Stimulated activated naive B cell treated with anti-CD40 and anti-IgM and Interleukin-4, amounts not matched to agents 10 μg/mL and 1 μg/mL and 100 μg/mL, for 72 hours (primary cell): Measurements from ENCODE around the gene SDS.

Experiments
- ATAC-seq, 2 donors: fragments of 150-1000 bp; cut with Tn5 transposase; replicated peaks; 2 replicates each; pipeline ENCODE4 v1.10.0; 2021; ENCODE audit warnings: moderate library complexity in 1 of 2
- DNase-seq: peaks from one replicate; pipeline ENCODE4 v3.0.0; 2021
- H3K27ac Mint-ChIP-seq: one replicate; pipeline ENCODE4 v1.8.0; 2022; ENCODE audit warnings: mild to moderate bottlenecking, mixed read lengths
- H3K27me3 Mint-ChIP-seq, 2 donors: one replicate each; pipeline ENCODE4 v1.8.0; 2022; ENCODE audit warnings: mixed read lengths in 2 of 2
- H3K36me3 Mint-ChIP-seq, 2 donors: one replicate each; pipeline ENCODE4 v1.8.0; 2022; ENCODE audit warnings: mixed read lengths in 2 of 2, mild to moderate bottlenecking in 1 of 2
- H3K4me1 Mint-ChIP-seq, 2 donors: one replicate each; pipeline ENCODE4 v1.8.0; 2022; ENCODE audit warnings: mixed read lengths in 2 of 2, mild to moderate bottlenecking in 1 of 2
- H3K4me3 Mint-ChIP-seq, 2 donors: one replicate each; pipeline ENCODE4 v1.8.0; 2022; ENCODE audit warnings: mild to moderate bottlenecking in 2 of 2, mixed read lengths in 2 of 2, moderate library complexity in 1 of 2
- H3K9me3 Mint-ChIP-seq, 2 donors: one replicate each; pipeline ENCODE4 v1.8.0; 2022; ENCODE audit warnings: mixed read lengths in 2 of 2, mild to moderate bottlenecking in 1 of 2

Gene SDS, protein sequence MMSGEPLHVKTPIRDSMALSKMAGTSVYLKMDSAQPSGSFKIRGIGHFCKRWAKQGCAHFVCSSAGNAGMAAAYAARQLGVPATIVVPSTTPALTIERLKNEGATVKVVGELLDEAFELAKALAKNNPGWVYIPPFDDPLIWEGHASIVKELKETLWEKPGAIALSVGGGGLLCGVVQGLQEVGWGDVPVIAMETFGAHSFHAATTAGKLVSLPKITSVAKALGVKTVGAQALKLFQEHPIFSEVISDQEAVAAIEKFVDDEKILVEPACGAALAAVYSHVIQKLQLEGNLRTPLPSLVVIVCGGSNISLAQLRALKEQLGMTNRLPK

DNA sequence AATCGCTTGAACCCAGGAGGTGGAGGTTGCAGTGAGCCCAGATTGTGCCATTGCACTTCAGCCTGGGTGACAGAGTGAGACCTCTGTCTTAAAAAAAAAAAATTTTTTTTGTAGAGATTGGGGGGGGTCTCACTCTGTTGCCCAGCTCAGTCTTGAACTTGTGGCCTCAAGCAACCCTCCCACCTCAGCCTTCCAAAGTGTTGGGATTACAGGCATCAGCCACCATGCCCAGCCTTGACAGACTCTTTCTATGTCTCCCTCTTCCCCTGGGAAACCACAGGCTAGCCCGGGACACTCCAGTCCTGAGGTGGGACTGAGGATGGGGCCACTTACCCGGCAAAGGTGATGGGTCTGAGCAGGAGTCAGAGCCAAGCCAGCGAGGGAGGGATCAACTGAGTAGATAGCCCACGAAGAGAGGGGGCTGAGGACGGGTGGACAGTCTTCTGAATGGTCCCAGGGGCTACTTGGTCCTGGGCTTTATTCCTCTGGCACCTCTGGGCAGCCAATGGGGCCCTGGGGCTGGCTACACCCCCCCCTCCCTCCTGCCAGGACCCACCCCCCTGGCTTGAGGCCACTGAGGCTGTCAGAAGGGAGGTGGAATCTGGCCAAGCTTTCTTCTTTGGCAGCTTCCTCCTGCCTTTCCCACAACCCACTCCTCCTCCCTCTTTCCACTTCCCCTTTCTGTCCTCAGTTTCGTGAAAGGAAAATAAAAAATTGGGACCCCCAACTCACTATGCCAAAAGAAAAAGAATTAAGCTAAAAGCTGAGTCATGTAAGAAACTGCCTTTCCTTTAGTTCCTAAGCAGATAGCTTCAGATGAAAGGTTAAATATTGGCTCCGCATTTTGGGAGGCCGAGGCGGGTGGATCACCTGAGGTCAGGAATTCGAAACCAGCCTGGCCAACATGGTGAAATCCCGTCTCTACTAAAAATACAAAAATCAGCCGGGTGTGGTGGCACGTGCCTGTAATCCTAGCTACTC, at the start of gene SDS:
SDS (minus strand) TSS at position 453 of the 981 bp plus-strand sequence. CDS start 4,179 bp downstream, outside the sequence.
- DNase-seq (no peak), ATAC-seq (no peak)
- H3K36me3 Mint-ChIP-seq: no peaks in the 10 kb centered on the region
- no peaks in the 10 kb centered on the region for H3K9me3 Mint-ChIP-seq
- no peak within 1 kb of the TSS for H3K27ac Mint-ChIP-seq
- peaks cover 15 to 30% of the 10 kb centered on the region in 2 donors for H3K27me3 Mint-ChIP-seq
- no peak within 1 kb of the TSS for H3K4me3 Mint-ChIP-seq
- H3K4me1 Mint-ChIP-seq: peaks cover 2 to 9% of the 10 kb centered on the region in 2 donors

DNA sequence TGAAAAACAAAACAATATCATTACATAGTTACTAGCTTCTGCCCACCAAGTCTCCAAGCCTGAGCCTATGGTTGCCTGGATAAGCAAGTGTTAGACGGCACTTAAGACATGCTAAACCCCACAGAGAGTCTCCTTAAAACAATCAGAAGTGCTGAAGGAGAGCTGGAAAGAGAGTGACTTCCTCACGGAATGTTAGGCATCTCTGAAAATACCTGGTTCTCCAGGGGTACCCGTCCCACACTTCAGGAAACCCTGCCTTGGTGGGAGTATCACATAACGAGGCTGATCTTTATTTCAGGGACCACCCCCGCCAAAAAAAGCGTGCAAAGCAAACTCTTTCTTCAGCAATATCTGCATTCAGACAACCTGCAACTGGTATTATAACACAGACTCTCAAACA, 49.6 kb upstream of the SDS start:
- Mint-ChIP-seq H3K36me3 (no peaks in the 10 kb centered on the region), H3K27me3 (peaks cover 27 to 31% of the 10 kb centered on the region in 2 donors), H3K27ac (no peak overlapping the region), H3K4me1 (peaks cover 0 to under 1% of the 10 kb centered on the region in 2 donors), H3K9me3 (no peaks in the 10 kb centered on the region), H3K4me3 (no peak overlapping the region)
- DNase-seq (no peak), ATAC-seq (no peak)

DNA sequence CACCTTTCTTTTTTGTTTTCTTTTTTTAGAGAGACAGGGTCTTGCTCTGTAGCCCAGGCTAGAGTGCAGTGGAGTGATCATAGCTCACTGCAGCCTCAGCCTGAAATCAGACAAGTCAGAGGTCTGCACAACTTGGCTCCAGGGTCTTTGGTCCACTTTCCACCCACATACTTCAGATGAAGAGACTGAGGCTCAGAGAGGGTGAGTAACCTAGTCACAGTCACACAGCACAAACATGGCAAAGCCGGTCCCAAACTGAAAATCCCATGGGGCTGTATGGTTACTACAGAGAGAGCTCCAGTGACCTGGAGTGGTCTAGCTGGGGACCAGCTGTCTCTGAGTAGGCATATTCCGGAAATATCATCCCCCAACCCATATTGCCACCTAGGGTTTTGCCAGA, 48.8 kb upstream of the SDS start:
- peaks cover 27 to 32% of the 10 kb centered on the region in 2 donors for H3K27me3 Mint-ChIP-seq
- no peak overlapping the region for H3K4me3 Mint-ChIP-seq
- H3K4me1 Mint-ChIP-seq: peaks cover 0 to 1% of the 10 kb centered on the region in 2 donors
- H3K27ac Mint-ChIP-seq: no peak overlapping the region
- H3K36me3 Mint-ChIP-seq: no peaks in the 10 kb centered on the region
- no peaks in the 10 kb centered on the region for H3K9me3 Mint-ChIP-seq
- DNase-seq: no peak
- ATAC-seq: no peak

- Mint-ChIP-seq H3K9me3 (peaks cover 4 to 5% of the 10 kb centered on the region in 2 donors), H3K4me3 (no peak overlapping the region), H3K27me3 (peaks cover 32 to 42% of the 10 kb centered on the region in 2 donors), H3K27ac (no peak overlapping the region), H3K36me3 (peaks cover 0 to 3% of the 10 kb centered on the region in 2 donors), H3K4me1 (peaks cover 0 to 1% of the 10 kb centered on the region in 2 donors)
- DNase-seq (no peak), ATAC-seq (no peak)
Measured at GRCh38 chr12:113449839-113450238, 46.2 kb upstream of the SDS start.

GRCh38 chr12:113449299-113449698, 45.6 kb upstream of the SDS start:
- Mint-ChIP-seq H3K9me3 (peaks cover 4 to 5% of the 10 kb centered on the region in 2 donors), H3K36me3 (peaks cover 0 to 3% of the 10 kb centered on the region in 2 donors), H3K4me3 (no peak overlapping the region), H3K27me3 (peaks cover 35 to 42% of the 10 kb centered on the region in 2 donors), H3K27ac (no peak overlapping the region), H3K4me1 (peaks cover 0 to 1% of the 10 kb centered on the region in 2 donors)
- no peak for ATAC-seq
- no peak for DNase-seq

DNA sequence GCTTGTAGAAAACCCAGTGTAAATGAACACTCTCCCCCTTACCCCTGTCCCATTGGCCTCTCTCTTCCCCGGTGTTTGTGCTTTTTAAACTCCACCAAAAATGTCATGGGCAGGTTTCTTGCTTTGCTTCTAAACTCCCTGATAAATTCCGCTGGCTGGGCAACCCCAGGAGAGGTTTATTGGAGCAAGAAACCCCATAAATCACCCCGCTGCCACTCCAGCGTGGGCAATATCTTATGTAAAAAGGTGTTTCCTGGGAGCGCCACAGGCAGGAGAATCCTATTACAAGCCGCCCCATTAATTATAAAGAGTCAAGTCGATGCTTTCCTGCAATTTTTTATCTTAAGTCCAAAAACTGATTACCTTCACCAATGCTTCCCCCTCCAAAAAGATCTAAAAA, 45.2 kb upstream of the SDS start:
- H3K4me1 Mint-ChIP-seq: peaks cover 0 to 1% of the 10 kb centered on the region in 2 donors

DNA sequence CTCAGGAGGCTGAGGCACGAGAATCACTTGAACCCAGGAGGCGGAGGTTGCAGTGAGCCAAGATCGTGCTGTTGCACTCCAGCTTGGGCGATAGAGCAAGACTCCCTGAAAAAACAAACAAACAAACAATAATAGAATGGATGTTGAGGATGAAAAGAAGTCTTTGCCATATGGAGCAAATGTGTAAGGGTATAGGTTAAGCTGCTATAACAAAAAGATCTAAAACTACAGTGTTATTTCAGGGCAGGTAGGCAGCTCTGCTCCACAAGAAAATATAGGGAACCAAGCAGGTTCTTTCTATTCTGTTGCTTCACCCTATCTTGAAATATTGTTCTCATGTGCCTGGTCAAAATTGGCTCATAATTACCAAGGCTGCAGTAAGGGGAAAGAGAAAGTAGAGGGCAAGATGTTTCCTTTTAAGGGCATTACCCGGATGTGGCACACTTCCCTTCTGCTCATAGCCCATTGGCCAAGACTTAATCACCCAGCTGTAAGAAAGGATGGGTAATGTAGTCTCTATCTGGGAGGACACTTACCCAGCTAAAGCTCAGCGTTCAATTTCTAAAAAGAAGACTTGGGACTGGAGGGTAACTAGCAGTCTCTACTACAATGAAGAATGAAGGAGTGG, 42.0 kb upstream of the SDS start:
- Mint-ChIP-seq H3K4me3 (no peak overlapping the region), H3K27ac (no peak overlapping the region)
- peak; percentile 57 to 70 for ATAC-seq

More for the DNA sequence above, 45.2 kb upstream of the SDS start:
- DNase-seq: no peak
- Mint-ChIP-seq H3K9me3 (peaks cover 4 to 5% of the 10 kb centered on the region in 2 donors), H3K27me3 (peaks cover 35 to 40% of the 10 kb centered on the region in 2 donors), H3K27ac (no peak overlapping the region), H3K36me3 (peaks cover 0 to 3% of the 10 kb centered on the region in 2 donors), H3K4me3 (no peak overlapping the region)
- no peak for ATAC-seq

DNA sequence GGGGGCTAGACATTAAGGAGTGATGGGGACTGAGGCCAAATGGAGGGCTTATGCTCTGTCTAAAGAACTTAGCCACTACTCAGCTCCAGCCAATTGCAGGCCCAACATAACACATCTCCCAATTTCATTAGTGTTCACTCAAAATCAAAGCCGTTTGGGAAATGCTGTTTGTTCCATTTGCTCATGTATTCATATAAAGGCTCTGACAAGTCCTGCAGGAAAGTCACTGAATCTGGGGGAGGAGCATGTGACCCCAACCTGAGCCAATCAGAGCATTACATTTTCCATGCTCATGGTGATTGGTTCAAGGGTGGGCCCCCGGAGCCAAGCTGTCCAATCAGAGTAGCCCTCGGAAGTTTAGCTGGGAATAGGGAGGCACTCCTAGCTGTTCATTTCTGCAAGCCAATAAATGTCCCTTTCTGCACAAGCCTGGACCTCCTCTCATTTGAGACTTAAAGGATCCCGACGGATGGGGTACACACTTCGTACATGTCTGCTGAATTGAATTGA, 39.4 kb upstream of the SDS start:
- ATAC-seq: no peak
- peaks cover 4 to 5% of the 10 kb centered on the region in 2 donors for H3K9me3 Mint-ChIP-seq
- H3K27me3 Mint-ChIP-seq: peaks cover 30 to 34% of the 10 kb centered on the region in 2 donors
- peaks cover 0 to 3% of the 10 kb centered on the region in 2 donors for H3K36me3 Mint-ChIP-seq
- no peak overlapping the region for H3K4me3 Mint-ChIP-seq
- no peaks in the 10 kb centered on the region for H3K4me1 Mint-ChIP-seq
- H3K27ac Mint-ChIP-seq: no peak overlapping the region
- DNase-seq: no peak

More for the DNA sequence above, 42.0 kb upstream of the SDS start:
- Mint-ChIP-seq H3K4me1 (peaks cover 0 to 1% of the 10 kb centered on the region in 2 donors), H3K27me3 (peaks cover 38 to 45% of the 10 kb centered on the region in 2 donors), H3K36me3 (peaks cover 0 to 3% of the 10 kb centered on the region in 2 donors), H3K9me3 (peaks cover 4 to 5% of the 10 kb centered on the region in 2 donors)
- no peak for DNase-seq

DNA sequence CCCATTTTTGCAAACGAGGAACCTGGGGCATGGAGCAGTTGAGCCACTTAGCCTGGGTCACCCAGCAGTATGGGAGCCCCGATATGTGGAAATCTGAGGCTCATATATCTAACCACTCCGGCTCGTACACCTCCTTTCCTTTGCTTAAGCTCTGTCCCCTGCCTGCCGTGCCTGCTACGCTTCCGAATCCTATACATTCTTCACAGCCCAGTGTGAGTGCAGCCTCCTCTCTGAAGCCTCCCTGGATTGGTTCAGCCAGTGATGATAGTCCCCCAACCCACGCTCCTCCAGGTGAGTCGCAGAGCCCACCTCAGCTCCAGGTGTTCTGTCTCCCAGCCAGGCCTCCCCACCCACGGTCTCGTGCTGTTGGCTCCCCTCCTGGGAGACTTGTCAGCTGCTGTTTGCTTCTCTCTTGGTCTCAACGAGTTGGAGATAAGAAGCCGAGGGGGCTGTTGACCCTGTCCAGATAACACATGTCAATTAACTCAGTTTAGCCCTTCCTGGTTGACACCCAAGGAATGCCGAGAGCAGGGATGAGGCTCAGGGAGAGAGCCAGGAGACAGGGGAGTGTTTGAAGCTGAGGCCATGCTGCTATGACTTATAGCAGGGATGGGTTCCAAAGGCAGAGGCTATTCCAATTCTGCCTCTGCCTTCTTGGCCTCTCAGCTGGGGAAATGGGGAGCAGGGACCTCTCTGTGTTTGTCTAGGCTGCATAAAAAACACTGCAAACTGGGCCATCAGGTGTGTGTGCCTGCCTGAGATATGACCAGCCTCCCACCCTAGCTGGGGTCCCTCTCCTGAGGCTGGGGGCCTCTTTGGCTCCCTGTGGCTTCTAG, 37.5 kb upstream of the SDS start:
- ATAC-seq (no peak), DNase-seq (no peak)
- H3K27me3 Mint-ChIP-seq: peaks cover 16 to 20% of the 10 kb centered on the region in 2 donors
- H3K9me3 Mint-ChIP-seq: peaks cover 4% of the 10 kb centered on the region in 2 donors
- no peak overlapping the region for H3K27ac Mint-ChIP-seq
- no peaks in the 10 kb centered on the region for H3K4me1 Mint-ChIP-seq
- peaks cover 0 to 3% of the 10 kb centered on the region in 2 donors for H3K36me3 Mint-ChIP-seq
- no peak overlapping the region for H3K4me3 Mint-ChIP-seq

DNA sequence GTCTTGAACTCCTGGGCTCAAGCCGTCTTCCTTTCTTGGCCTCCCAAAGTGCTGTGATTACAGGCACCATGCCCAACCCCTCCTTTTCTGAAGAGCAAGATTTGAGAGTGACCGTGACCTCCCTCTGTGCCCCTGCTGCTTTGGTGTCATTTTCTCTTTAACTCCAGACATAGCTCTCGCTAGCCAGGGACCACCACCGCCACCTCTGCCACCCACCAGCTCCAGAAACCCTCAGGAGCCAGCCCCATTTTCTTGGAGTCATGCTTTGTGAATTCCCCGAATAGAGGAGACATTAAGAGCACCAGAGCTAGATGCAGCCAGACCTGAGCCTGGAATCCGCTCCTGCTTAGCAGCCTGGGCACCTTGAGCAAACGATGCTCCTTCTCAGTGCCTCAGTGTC, 36.6 kb upstream of the SDS start:
- H3K4me1 Mint-ChIP-seq: no peaks in the 10 kb centered on the region
- no peak for DNase-seq
- H3K27me3 Mint-ChIP-seq: peaks cover 11 to 13% of the 10 kb centered on the region in 2 donors
- H3K27ac Mint-ChIP-seq: no peak overlapping the region
- H3K9me3 Mint-ChIP-seq: peaks cover 0 to under 1% of the 10 kb centered on the region in 2 donors
- ATAC-seq: no peak
- H3K36me3 Mint-ChIP-seq: no peaks in the 10 kb centered on the region
- no peak overlapping the region for H3K4me3 Mint-ChIP-seq

GRCh38 chr12:113439606-113440030, 35.9 kb upstream of the SDS start:
- Mint-ChIP-seq H3K4me1 (no peaks in the 10 kb centered on the region), H3K9me3 (no peaks in the 10 kb centered on the region), H3K36me3 (no peaks in the 10 kb centered on the region), H3K27ac (no peak overlapping the region), H3K4me3 (no peak overlapping the region), H3K27me3 (peaks cover 4 to 9% of the 10 kb centered on the region in 2 donors)
- ATAC-seq (no peak), DNase-seq (no peak)

- Mint-ChIP-seq H3K9me3 (no peaks in the 10 kb centered on the region), H3K27me3 (peaks cover 3 to 9% of the 10 kb centered on the region in 2 donors), H3K4me1 (no peaks in the 10 kb centered on the region), H3K36me3 (no peaks in the 10 kb centered on the region), H3K4me3 (no peak overlapping the region), H3K27ac (no peak overlapping the region)
- ATAC-seq: no peak
- DNase-seq: no peak
Measured at GRCh38 chr12:113439301-113439597, 35.6 kb upstream of the SDS start.

GRCh38 chr12:113438523-113439300, 35.0 kb upstream of the SDS start:
- no peaks in the 10 kb centered on the region for H3K36me3 Mint-ChIP-seq
- H3K27me3 Mint-ChIP-seq: peaks cover 3 to 5% of the 10 kb centered on the region in 2 donors
- ATAC-seq (no peak), DNase-seq (no peak)
- no peak overlapping the region for H3K4me3 Mint-ChIP-seq
- no peaks in the 10 kb centered on the region for H3K9me3 Mint-ChIP-seq
- no peak overlapping the region for H3K27ac Mint-ChIP-seq
- H3K4me1 Mint-ChIP-seq: no peaks in the 10 kb centered on the region
